ENCODE data around the gene VPS13D.

VPS13D gene

GRCh38 chr1:12481928-12482327, 252.1 kb downstream of the VPS13D start:
- no peak overlapping the region for H3K4me3 ChIP-seq (ENCODE audit: low read depth, low read length)
- TF ChIP-seq, protein P1, sequence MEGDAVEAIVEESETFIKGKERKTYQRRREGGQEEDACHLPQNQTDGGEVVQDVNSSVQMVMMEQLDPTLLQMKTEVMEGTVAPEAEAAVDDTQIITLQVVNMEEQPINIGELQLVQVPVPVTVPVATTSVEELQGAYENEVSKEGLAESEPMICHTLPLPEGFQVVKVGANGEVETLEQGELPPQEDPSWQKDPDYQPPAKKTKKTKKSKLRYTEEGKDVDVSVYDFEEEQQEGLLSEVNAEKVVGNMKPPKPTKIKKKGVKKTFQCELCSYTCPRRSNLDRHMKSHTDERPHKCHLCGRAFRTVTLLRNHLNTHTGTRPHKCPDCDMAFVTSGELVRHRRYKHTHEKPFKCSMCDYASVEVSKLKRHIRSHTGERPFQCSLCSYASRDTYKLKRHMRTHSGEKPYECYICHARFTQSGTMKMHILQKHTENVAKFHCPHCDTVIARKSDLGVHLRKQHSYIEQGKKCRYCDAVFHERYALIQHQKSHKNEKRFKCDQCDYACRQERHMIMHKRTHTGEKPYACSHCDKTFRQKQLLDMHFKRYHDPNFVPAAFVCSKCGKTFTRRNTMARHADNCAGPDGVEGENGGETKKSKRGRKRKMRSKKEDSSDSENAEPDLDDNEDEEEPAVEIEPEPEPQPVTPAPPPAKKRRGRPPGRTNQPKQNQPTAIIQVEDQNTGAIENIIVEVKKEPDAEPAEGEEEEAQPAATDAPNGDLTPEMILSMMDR (IDR thresholded peaks at IDR 0.05; ENCODE audit: low read depth, low read length) = no peak

DNA sequence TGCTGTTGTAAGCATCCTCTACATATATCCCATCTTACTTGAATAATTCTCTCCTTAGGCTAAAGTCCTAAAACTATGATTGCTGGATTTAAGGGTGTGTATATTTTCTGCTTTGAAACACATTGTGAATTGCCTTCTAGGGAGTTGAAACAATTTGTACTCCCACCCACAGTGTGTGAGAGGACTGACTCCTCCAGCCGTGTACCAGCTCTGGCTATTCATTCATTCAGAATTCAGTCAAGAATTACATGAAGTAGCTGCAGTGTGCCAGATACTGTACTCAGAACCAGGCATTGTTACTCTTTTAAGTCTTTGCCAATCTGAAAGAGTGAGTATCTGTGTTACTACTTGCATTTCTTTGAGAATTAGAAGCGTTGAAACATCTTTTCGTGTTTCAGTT, 253.2 kb downstream of the VPS13D start:
- H3K4me3 ChIP-seq (ENCODE audit: low read depth, low read length) = no peak overlapping the region
- TF ChIP-seq, protein P1 (IDR thresholded peaks at IDR 0.05; ENCODE audit: low read depth, low read length) = no peak

DNA sequence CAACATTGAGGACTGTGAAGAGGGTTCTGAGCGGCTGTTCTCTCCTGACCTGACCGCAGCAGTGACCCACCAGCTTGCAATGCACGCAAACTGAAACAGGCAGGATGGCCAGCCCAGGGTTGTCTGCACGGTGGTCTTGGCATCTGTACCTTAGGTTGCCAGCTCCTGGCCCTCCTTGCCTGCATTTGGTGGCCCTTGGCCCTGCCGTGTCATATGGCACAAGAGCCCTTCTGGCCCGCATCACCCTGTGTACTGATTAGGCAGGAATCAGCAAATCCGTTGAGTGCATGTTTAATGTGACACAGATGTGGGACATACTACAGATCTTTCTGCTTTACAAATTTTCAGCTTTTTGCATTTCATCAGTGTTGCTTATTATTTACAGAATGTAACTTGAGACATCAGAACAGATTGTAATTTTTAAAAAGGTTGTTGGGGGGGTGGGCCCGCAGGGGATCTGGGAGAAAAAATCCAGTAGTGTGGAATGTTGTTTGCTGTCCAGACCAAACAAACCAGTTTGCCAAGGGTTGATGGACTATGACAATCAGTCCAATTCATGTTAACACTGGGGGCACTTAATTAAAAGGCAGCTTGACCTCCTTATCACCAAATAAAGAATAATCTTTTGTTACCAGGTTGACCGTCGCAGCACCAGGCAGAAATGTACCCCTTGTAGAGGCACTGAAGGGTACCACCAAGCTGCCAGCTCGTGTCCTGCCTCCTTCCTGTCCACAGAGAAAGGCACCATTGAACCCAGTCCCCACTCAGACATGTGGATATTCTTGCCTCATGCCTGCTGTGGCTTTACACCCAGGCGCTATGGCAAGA, 255.6 kb downstream of the VPS13D start:
- H3K4me3 ChIP-seq (ENCODE audit: low read depth, low read length) = no peak overlapping the region
- TF ChIP-seq, protein P1 (IDR thresholded peaks at IDR 0.05; ENCODE audit: low read depth, low read length) = no peak

GRCh38 chr1:12486059-12486341, 256.2 kb downstream of the VPS13D start:
- TF ChIP-seq, protein P1 (IDR thresholded peaks at IDR 0.05; ENCODE audit: low read depth, low read length) = no peak
- H3K4me3 ChIP-seq (ENCODE audit: low read depth, low read length) = no peak overlapping the region

- no peak overlapping the region for H3K4me3 ChIP-seq (ENCODE audit: low read depth, low read length)
- TF ChIP-seq, protein P1 (IDR thresholded peaks at IDR 0.05; ENCODE audit: low read depth, low read length) = no peak
Observed at GRCh38 chr1:12486401-12487005, 256.7 kb downstream of the VPS13D start.

- TF ChIP-seq, protein P1 (IDR thresholded peaks at IDR 0.05; ENCODE audit: low read depth, low read length) = no peak
- no peak overlapping the region for H3K4me3 ChIP-seq (ENCODE audit: low read depth, low read length)
Observed at GRCh38 chr1:12487520-12487919, 257.7 kb downstream of the VPS13D start.

GRCh38 chr1:12488666-12489354, 259.0 kb downstream of the VPS13D start:
- H3K4me3 ChIP-seq (ENCODE audit: low read depth, low read length) = no peak overlapping the region
- TF ChIP-seq, protein P1 (IDR thresholded peaks at IDR 0.05; ENCODE audit: low read depth, low read length) = no peak
